Esophagus muscularis mucosa (tissue), 4 donors: Measurements from ENCODE around the gene TMX3. TPM values are rescaled to one million over a fixed set of nuclear protein-coding genes. Genes with fewer than 3 reads are reported as not detected.

ENCODE experiments used
- DNase-seq: peaks from one replicate; pipeline ENCODE4 v3.0.0-alpha.2; 2017; ENCODE audit errors: extremely low spot score
- H3K27ac ChIP-seq, 4 donors: fragments of 200-600 bp; sonication (generic); replicated peaks in 1 of 4; 1 replicate in 3 of 4; 2 replicates in 1 of 4; pipeline ENCODE4 v1.5.1; 2016 to 2019; ENCODE audit warnings: mild to moderate bottlenecking in 1 of 4
- H3K27me3 ChIP-seq, 4 donors: fragments of 200-600 bp; sonication (generic); one replicate each; pipeline versions ENCODE4 v1.5.1 to v1.6.0; 2016 to 2019
- H3K36me3 ChIP-seq, 4 donors: fragments of 200-600 bp; sonication (generic); one replicate each; pipeline ENCODE4 v1.5.1; 2016 to 2019
- H3K4me1 ChIP-seq, 4 donors: fragments of 200-600 bp; sonication (generic); one replicate each; pipeline ENCODE4 v1.5.1; 2016 to 2019
- H3K4me3 ChIP-seq, 4 donors: fragments of 200-600 bp; sonication (generic); 1 replicate in 2 of 4; 2 replicates in 2 of 4; pipeline ENCODE4 v1.5.1; 2016 to 2019; ENCODE audit warnings: mild to moderate bottlenecking in 4 of 4, moderate library complexity in 1 of 4
- H3K9me3 ChIP-seq, 4 donors: fragments of 200-600 bp; sonication (generic); 1 replicate in 3 of 4; 2 replicates in 1 of 4; pipeline ENCODE4 v1.5.1; 2016 to 2019
- CTCF ChIP-seq, 3 experiments: fragments of 200-600 bp in 2 of 3; fragments of 450-650 bp in 1 of 3; sonication (generic) in 2 of 3; IDR thresholded peaks; one replicate each; pipeline ENCODE4 v1.5.1; 2017 to 2019; ENCODE audit warnings: antibody characterized with exemption in 3 of 3, mild to moderate bottlenecking in 2 of 3, moderate library complexity in 1 of 3
- EP300 ChIP-seq: sonication (generic); formaldehyde crosslinking; IDR thresholded peaks from one replicate; pipeline ENCODE4 v1.6.1; 2017; ENCODE audit warnings: antibody characterized with exemption
- POLR2A ChIP-seq: fragments of 450-650 bp; IDR thresholded peaks from one replicate; pipeline ENCODE4 v1.6.1; 2017; ENCODE audit warnings: antibody characterized with exemption, moderate library complexity, mild to moderate bottlenecking, low read depth
- POLR2AphosphoS5 ChIP-seq, 2 donors: sonication (generic); formaldehyde crosslinking; IDR thresholded peaks; one replicate each; pipeline ENCODE4 v1.6.1; 2017; ENCODE audit warnings: antibody characterized with exemption in 2 of 2
- WGBS: methylation state at CpG from one replicate; pipeline ENCODE4 v1.1.5; 2018; 5-methylcytosine and 5-hydroxymethylcytosine counted together
- intact Hi-C: fragments of 100-400 bp; cut with DNase I; formaldehyde crosslinking; loops from one replicate; pipeline ENCODE4 v1.15.1; 2023
- total RNA-seq, 4 donors: library from RNA; depleted of rRNA; stranded (reverse); fragments of >200 nt; gene quantifications; one replicate each; pipeline versions ENCODE4 v1.1.0 to v1.2.1, GENCODE V29; 2016

TMX3 gene
- total RNA-seq, 4 donors from 2014 or later, result 29.0 to 39.5 (median 31.3) TPM

- TF ChIP-seq EP300, result no peak
- TF ChIP-seq POLR2AphosphoS5 (IDR thresholded peaks at IDR 0.05), result no peak
- no peak for TF ChIP-seq CTCF (IDR thresholded peaks at IDR 0.05)
- TF ChIP-seq POLR2A, result no peak
- Histone ChIP-seq H3K4me3 (no peak overlapping the region), H3K27ac (no peak overlapping the region), H3K4me1 (no peaks in the 10 kb centered on the region), H3K27me3 (no peaks in the 10 kb centered on the region), H3K36me3 (peaks cover 35 to 71% (median 57%) of the 10 kb centered on the region in 4 donors), H3K9me3 (no peaks in the 10 kb centered on the region)
- intact Hi-C loops, result no loop called here
- 91% methylated on average over 11 of the region's 11 CpGs for WGBS
- no peak for DNase-seq
Observed at GRCh38 chr18:68694316-68694715, 20.6 kb downstream of the TMX3 start.

- DNase-seq, result no peak
- no peak for TF ChIP-seq POLR2A
- no peak for TF ChIP-seq CTCF (IDR thresholded peaks at IDR 0.05)
- TF ChIP-seq POLR2AphosphoS5 (IDR thresholded peaks at IDR 0.05), result no peak
- TF ChIP-seq EP300, result no peak
- 98% methylated on average over 15 of the region's 26 CpGs for WGBS
- Histone ChIP-seq H3K27me3 (no peaks in the 10 kb centered on the region), H3K27ac (no peak overlapping the region), H3K36me3 (peaks cover 35 to 77% (median 59%) of the 10 kb centered on the region in 4 donors), H3K4me3 (no peak overlapping the region), H3K9me3 (no peaks in the 10 kb centered on the region), H3K4me1 (no peaks in the 10 kb centered on the region)
- intact Hi-C loops, result no loop called here
Observed at GRCh38 chr18:68693091-68693815, 21.7 kb downstream of the TMX3 start.

- peak overlapping the region in 1 of 4 donors; percentile 11 for H3K27ac ChIP-seq
- H3K36me3 ChIP-seq, result peaks cover 14 to 76% (median 47%) of the 10 kb centered on the region in 4 donors
- H3K4me1 ChIP-seq, result peaks cover 0 to 11% (median 9%) of the 10 kb centered on the region in 4 donors
- H3K9me3 ChIP-seq, result no peaks in the 10 kb centered on the region
- TF ChIP-seq POLR2AphosphoS5 (IDR thresholded peaks at IDR 0.05) (peak in 1 of 2 donors; percentile 33), POLR2A (no peak)
- no peaks in the 10 kb centered on the region for H3K27me3 ChIP-seq
- DNase-seq, result no peak
- no peak overlapping the region for H3K4me3 ChIP-seq
- intact Hi-C loops, result no loop called here
- WGBS, result 38% methylated on average over 1 of the region's 1 CpG
Observed at GRCh38 chr18:68679528-68679927, 35.4 kb downstream of the TMX3 start.

GRCh38 chr18:68676913-68677312 lies 38.0 kb downstream of the TMX3 start:
- peaks cover 0 to 11% (median 9%) of the 10 kb centered on the region in 4 donors for H3K4me1 ChIP-seq
- WGBS, result 68% methylated on average over 2 of the region's 2 CpGs
- no peaks in the 10 kb centered on the region for H3K27me3 ChIP-seq
- H3K36me3 ChIP-seq, result peaks cover 7 to 58% (median 37%) of the 10 kb centered on the region in 4 donors
- no peak overlapping the region for H3K4me3 ChIP-seq
- H3K9me3 ChIP-seq, result no peaks in the 10 kb centered on the region
- DNase-seq, result no peak
- intact Hi-C loops, result no loop called here
- TF ChIP-seq EP300 (no peak), CTCF (IDR thresholded peaks at IDR 0.05) (no peak), POLR2A (no peak), POLR2AphosphoS5 (IDR thresholded peaks at IDR 0.05) (no peak)
- H3K27ac ChIP-seq, result no peak overlapping the region

- no peak overlapping the region for H3K4me3 ChIP-seq
- WGBS, result 63% methylated on average over 5 of the region's 5 CpGs
- intact Hi-C loops, result no loop called here
- peaks cover 0 to 19% (median 6%) of the 10 kb centered on the region in 4 donors for H3K4me1 ChIP-seq
- H3K27me3 ChIP-seq, result no peaks in the 10 kb centered on the region
- no peak overlapping the region for H3K27ac ChIP-seq
- DNase-seq, result no peak
- H3K9me3 ChIP-seq, result no peaks in the 10 kb centered on the region
- no peak for TF ChIP-seq POLR2A
- TF ChIP-seq EP300, result no peak
- no peak for TF ChIP-seq CTCF (IDR thresholded peaks at IDR 0.05)
- TF ChIP-seq POLR2AphosphoS5 (IDR thresholded peaks at IDR 0.05), result no peak
- no peaks in the 10 kb centered on the region for H3K36me3 ChIP-seq
Observed at GRCh38 chr18:68667121-68667520, 47.8 kb downstream of the TMX3 start.
